Measurements from ENCODE around the gene AKNAD1. TPM values are rescaled to one million over a fixed set of nuclear protein-coding genes. Genes with fewer than 3 reads are reported as not detected.

Gene AKNAD1
- polyA plus RNA-seq, 3 donors, result not detected

DNA sequence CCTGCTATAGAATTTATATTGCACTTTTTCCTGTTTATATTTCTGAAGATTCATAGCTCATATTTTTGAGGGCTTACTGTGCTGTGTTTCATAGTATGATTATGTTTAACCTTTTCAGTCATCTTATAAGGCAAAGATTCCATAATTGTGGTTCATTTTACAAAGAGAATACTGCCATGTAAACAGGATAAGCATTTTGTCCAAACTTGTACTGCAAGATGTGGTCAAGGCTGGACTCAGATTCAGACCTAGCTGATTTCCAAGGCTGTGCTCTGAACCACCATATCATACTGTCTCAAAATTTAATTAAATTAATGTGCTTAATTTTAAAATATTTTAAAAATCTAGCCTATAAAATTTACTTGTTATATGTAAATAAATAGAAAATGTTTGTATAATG lies 79.1 kb downstream of the AKNAD1 start:
- no peaks in the 10 kb centered on the region for H3K27me3 Mint-ChIP-seq (ENCODE audit: low read depth in 3 of 3)
- H3K9me3 Mint-ChIP-seq, result peaks cover 0 to 2% (median 0%) of the 10 kb centered on the region in 7 donors
- Histone ChIP-seq H3K9ac (ENCODE audit: insufficient read depth, low read length, poor library complexity, severe bottlenecking) (no peak overlapping the region), H3K27ac (ENCODE audit: low read depth in 1 of 2, low read length in 2 of 2) (no peak overlapping the region), H3K36me3 (replicated peaks in 1 of 2; ENCODE audit: control insufficient read depth in 1 of 2, insufficient read depth in 2 of 2, low read length in 2 of 2) (peaks cover 88 to 98% of the 10 kb centered on the region in 2 donors), H3K4me3 (replicated peaks in 1 of 3; ENCODE audit: low read depth in 2 of 3, low read length in 3 of 3) (no peak overlapping the region), H4K20me1 (ENCODE audit: insufficient read depth, low read length) (peaks cover 12% of the 10 kb centered on the region), H3K9me3 (replicated peaks in 1 of 2; ENCODE audit: control insufficient read depth in 1 of 2, insufficient read depth in 1 of 2, low read length in 2 of 2) (peaks cover 0 to under 1% of the 10 kb centered on the region in 2 donors), H3K4me2 (replicated peaks; ENCODE audit: extremely low read depth, low read length, poor library complexity, severe bottlenecking) (no peak overlapping the region), H3K79me2 (ENCODE audit: insufficient read depth, low read length) (no peaks in the 10 kb centered on the region), H3K27me3 (ENCODE audit: control insufficient read depth in 2 of 2, insufficient read depth in 2 of 2, low read length in 2 of 2) (no peaks in the 10 kb centered on the region), H2AFZ (ENCODE audit: insufficient read depth, low read depth, low read length, poor library complexity, severe bottlenecking) (no peak overlapping the region), H3K4me1 (ENCODE audit: control insufficient read depth in 1 of 2, insufficient read depth in 2 of 2, low read length in 2 of 2) (no peaks in the 10 kb centered on the region)
- H3K4me3 Mint-ChIP-seq, result no peak overlapping the region
- H3K27ac Mint-ChIP-seq, result no peak overlapping the region
- TF ChIP-seq, protein P1, sequence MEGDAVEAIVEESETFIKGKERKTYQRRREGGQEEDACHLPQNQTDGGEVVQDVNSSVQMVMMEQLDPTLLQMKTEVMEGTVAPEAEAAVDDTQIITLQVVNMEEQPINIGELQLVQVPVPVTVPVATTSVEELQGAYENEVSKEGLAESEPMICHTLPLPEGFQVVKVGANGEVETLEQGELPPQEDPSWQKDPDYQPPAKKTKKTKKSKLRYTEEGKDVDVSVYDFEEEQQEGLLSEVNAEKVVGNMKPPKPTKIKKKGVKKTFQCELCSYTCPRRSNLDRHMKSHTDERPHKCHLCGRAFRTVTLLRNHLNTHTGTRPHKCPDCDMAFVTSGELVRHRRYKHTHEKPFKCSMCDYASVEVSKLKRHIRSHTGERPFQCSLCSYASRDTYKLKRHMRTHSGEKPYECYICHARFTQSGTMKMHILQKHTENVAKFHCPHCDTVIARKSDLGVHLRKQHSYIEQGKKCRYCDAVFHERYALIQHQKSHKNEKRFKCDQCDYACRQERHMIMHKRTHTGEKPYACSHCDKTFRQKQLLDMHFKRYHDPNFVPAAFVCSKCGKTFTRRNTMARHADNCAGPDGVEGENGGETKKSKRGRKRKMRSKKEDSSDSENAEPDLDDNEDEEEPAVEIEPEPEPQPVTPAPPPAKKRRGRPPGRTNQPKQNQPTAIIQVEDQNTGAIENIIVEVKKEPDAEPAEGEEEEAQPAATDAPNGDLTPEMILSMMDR (IDR thresholded peaks at IDR 0.05), result no peak
- no peaks in the 10 kb centered on the region for H3K4me1 Mint-ChIP-seq
- DNase-seq, result no peak
- H3K36me3 Mint-ChIP-seq, result peaks cover 71 to 74% of the 10 kb centered on the region in 2 donors
- intact Hi-C loops (cut with micrococcal nuclease), result no loop called here

DNA sequence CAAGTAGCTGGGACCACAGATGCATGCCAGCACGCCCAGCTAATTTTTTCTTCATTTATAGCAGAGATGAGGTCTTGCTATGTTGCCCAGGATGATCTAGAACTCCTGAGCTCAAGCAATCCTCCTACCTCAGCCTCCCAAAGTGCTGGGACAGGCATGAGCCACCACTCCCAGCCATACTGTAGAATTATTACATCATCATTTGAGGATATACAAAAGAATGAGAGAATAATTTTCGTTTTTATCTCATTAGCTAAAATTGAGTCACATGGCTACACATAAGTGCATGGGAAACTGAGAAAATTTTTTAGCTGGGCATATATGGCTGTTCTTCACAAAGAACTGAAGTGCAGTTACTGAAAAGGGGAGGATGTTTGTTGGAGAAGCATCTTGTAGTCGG lies 89.2 kb downstream of the AKNAD1 start:
- Histone ChIP-seq H4K20me1 (ENCODE audit: insufficient read depth, low read length) (peaks cover 73% of the 10 kb centered on the region), H3K9ac (ENCODE audit: insufficient read depth, low read length, poor library complexity, severe bottlenecking) (no peak overlapping the region), H3K9me3 (replicated peaks in 1 of 2; ENCODE audit: control insufficient read depth in 1 of 2, insufficient read depth in 1 of 2, low read length in 2 of 2) (no peaks in the 10 kb centered on the region), H3K27me3 (ENCODE audit: control insufficient read depth in 2 of 2, insufficient read depth in 2 of 2, low read length in 2 of 2) (no peaks in the 10 kb centered on the region), H3K36me3 (replicated peaks in 1 of 2; ENCODE audit: control insufficient read depth in 1 of 2, insufficient read depth in 2 of 2, low read length in 2 of 2) (peaks cover 65 to 85% of the 10 kb centered on the region in 2 donors), H3K4me1 (ENCODE audit: control insufficient read depth in 1 of 2, insufficient read depth in 2 of 2, low read length in 2 of 2) (no peaks in the 10 kb centered on the region), H3K4me2 (replicated peaks; ENCODE audit: extremely low read depth, low read length, poor library complexity, severe bottlenecking) (no peak overlapping the region), H3K4me3 (replicated peaks in 1 of 3; ENCODE audit: low read depth in 2 of 3, low read length in 3 of 3) (no peak overlapping the region), H3K79me2 (ENCODE audit: insufficient read depth, low read length) (peaks cover 22% of the 10 kb centered on the region), H3K27ac (ENCODE audit: low read depth in 1 of 2, low read length in 2 of 2) (no peak overlapping the region), H2AFZ (ENCODE audit: insufficient read depth, low read depth, low read length, poor library complexity, severe bottlenecking) (no peak overlapping the region)
- no peaks in the 10 kb centered on the region for H3K27me3 Mint-ChIP-seq (ENCODE audit: low read depth in 3 of 3)
- no peaks in the 10 kb centered on the region for H3K4me1 Mint-ChIP-seq
- 100% methylated on average over 1 of the region's 3 CpGs for WGBS (ENCODE audit: insufficient coverage)
- intact Hi-C loops (cut with micrococcal nuclease), result no loop called here
- H3K4me3 Mint-ChIP-seq, result no peak overlapping the region
- no peaks in the 10 kb centered on the region for H3K9me3 Mint-ChIP-seq
- peaks cover 48 to 60% of the 10 kb centered on the region in 2 donors for H3K36me3 Mint-ChIP-seq
- no peak overlapping the region for H3K27ac Mint-ChIP-seq
- no peak for DNase-seq
- TF ChIP-seq, protein P1 (IDR thresholded peaks at IDR 0.05), result no peak
